LoVo (cell line): Measurements from ENCODE around the gene NOP53.
"Not testable (repeated sequence)": the region's sequence is repeated elsewhere in the genome, so short reads cannot be mapped to it uniquely, and the experiment has no call there.

Experiments
- DNase-seq: peaks from one replicate; pipeline ENCODE4 v3.0.0-alpha.2; 2016; ENCODE audit warnings: low spot score

The NOP53 gene

DNA sequence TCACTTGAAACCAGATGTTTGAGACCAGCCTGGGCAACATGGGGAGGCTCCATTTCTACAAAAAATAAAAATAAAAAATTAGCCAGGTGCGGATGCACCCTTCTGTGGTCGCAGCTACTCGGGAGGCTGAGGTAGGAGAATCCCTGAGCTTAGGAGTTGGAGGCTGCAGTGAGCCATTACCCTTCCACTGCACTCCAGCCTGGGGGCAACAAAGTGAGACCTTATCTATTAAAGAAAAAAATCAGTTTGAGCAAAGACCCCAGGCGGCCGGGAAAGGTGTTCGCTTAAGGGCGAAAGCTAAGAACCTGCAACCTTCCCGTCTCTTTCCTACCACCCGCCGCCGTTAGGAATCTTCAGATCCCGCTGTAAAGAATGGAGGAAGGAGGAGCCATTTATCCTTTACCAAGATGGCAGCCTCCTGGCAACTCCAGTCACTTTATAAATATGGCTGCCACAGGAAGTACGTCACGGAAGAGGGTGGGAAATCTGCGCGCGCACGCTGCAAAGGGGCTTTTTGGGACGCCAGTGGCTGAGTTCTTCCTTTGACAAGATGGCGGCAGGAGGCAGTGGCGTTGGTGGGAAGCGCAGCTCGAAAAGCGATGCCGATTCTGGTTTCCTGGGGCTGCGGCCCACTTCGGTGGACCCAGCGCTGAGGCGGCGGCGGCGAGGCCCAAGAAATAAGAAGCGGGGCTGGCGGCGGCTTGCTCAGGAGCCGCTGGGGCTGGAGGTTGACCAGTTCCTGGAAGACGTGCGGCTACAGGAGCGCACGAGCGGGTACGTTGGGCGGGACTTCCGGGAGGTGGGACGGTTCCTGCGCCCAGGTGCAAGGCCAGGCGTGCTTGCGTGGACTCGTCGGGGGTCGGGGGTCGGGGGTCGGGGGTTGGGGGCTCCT is at the start of gene NOP53:
Gene NOP53, plus strand, starts transcription at position 537 of the 892 bp plus-strand sequence. Its CDS starts 14 bp downstream, at position 551.
- peak; percentile 97 for DNase-seq

DNA sequence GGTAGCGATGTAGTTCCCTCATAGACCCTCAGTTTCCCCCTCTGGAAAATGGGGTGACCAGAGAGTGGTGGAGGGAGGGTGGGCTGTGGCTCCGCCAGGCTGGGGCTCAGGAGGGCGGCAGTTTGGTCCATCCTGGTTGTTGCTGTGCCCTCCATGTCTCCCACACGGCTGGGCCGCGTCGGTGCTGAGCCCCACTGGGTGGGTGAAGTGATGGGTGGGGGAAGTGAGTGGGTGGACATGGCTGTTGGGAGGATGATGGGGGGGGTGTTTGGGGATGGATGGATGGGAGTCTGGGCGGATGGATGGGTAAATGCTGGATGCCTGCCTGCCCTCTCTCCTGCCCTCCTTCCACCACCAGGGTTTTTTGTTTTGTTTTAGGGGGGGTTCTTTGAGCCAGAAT is 48.7 kb upstream of the NOP53 start:
- DNase-seq: no peak

- peak; percentile 75 for DNase-seq
These were observed 47.3 kb upstream of the NOP53 start for GRCh38 chr19:47697863-47698609.

DNA sequence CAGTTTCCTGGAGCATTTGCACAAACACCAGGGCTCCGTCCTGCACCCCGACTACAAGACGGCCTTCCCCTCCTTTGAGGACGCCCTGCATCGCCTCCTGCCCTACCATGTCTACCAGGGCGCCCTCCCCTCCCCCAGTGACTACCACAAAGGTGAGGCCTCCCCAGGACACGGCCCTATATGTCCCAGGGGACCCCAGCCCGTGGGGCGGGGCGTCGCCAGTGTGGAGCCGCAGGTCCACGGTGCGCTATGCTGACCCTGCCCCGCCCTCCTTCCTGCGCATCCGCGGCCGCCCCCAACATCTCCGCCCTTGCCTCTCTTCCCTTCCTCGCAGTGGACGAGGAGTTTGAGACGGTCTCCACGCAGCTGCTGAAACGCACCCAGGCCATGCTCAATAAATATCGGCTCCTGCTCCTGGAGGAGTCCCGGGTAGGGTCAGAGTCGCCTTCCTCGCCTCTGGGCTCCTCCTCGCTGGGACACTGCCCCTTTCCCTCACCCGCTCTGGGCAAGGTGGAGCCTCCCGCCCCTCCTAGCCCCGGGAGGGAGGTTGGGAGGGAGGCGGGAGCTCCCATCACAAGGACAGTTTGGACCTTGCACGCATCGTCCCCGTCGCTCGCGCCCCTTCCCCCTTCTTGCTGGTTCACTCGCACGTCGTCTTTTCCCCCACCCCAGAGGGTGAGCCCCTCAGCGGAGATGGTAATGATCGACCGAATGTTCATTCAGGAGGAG is 46.6 kb upstream of the NOP53 start:
- no peak for DNase-seq

GRCh38 chr19:47699360-47699917 is 45.9 kb upstream of the NOP53 start:
- no peak for DNase-seq

DNA sequence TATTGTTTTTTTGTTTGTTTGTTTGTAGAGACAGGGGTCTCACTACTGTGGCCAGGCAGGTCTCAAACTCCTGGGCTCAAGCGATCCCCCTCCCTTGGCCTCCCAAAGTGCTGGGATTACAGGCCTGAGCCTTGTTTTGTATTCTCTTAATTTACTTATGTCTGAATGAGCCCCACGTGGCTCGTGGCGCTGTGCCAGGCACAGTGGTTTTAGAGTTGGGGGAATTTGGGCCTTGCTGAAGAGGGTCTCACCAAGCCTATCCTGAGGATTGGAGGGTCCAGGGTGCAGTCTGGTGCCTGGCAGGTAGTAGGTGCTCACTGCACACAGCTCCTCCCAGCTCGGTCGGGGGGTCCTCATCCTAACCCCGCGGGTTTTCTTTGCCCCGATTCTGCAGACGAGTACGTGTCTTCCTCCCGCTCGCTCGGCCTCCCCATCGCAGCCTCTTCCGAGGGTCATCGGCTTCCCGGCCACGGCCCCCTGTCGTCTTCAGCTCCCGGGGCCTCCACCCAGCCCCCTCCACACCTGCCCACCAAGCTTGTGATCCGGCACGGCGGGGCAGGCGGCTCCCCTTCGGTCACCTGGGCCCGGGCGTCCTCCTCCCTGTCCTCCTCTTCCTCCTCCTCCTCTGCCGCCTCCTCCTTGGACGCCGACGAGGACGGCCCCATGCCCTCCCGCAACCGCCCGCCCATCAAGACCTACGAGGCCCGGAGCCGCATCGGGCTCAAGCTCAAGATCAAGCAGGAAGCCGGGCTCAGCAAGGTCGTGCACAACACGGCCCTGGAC is 44.2 kb upstream of the NOP53 start:
- DNase-seq: no peak

GRCh38 chr19:47701717-47702552 is 43.4 kb upstream of the NOP53 start:
- no peak for DNase-seq

GRCh38 chr19:47702671-47703070 is 42.7 kb upstream of the NOP53 start:
- no peak for DNase-seq

- no peak for DNase-seq
These were observed 42.0 kb upstream of the NOP53 start for GRCh38 chr19:47703301-47703700.

DNA sequence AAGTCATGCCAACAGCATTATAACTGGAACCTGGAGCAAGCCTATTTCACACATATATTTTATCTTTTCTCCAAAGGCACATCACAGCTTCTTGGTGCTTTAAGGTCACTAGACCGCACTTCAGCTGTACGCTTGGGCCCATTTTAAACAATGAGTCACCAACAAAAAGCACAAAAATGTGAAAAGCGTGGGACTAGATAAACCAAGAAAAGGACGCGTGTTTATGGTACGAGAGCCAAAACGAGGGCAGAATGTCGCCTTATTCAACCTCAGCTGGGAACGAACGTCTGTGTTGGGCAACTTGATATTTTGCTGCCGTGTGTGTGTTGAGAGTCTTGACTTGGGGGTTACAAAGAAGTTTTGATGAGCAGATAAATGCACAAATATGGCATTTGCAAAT is 41.3 kb upstream of the NOP53 start:
- no peak for DNase-seq

DNA sequence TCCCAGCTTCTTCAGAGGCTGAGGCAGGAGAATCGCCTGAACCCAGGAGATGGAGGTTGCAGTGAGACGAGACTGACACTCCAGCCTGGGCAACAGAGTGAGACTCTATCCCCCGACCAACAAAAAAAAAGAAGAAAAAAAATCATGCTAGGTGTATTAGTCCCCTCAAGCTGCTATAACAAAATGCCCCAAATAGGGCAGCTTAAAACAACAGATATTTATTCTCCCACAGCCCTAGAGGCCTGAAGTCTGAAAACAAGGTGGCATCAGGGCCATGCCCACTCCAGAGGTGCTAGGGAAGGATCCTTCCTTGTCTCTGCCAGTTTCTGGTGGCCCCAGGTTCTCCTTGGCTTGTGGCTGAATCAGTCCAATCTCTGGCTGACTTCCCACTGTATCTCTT is 40.7 kb upstream of the NOP53 start:
- no peak for DNase-seq

DNA sequence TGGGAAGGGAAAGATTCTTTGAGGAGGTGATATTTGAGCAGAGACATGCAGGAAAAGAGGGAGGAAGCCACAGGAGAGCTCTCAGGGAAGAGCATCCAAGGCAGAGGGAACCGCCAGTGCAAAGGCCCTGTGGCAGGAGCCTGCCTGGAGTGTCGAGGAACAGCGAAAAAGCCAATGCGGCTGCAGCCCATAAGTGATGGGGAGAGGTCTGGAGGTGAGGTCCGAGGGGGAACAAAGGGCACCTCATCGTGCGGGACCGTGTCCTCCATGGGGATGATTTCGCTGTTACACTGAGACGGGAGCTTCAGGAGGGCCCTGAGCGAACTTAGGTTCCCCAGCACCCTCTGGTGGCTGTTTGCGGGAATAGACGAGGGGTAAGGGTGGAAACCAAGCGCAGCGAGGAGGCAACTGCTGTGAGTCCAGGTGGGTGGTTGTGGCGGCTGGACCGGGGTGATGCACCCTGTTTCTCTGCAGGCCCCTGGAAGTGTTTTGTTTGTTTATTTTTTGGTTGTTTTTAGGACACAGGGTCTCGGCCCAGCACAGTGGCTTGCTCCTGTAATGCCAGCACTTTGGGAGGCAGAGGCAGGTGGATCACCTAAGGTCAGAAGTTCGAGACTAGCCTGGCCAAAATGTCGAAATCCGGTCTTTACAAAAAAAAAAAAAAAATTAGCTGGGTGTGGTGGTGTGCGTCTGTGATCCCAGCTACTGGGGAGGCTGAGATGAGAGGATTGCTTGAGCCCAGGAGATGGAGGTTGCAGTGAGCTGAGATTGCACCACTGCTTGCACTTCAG is 38.0 kb upstream of the NOP53 start:
- DNase-seq: peak; percentile 73

- no peak for DNase-seq
These were observed 33.6 kb upstream of the NOP53 start for GRCh38 chr19:47711652-47712242.

- peak; percentile 63 for DNase-seq
These were observed 32.0 kb upstream of the NOP53 start, which contains the start of gene EHD2 for GRCh38 chr19:47713046-47714021. TSS of gene EHD2 (plus strand) at chr19:47713422. CDS start at chr19:47716613, 3,191 bp downstream.

DNA sequence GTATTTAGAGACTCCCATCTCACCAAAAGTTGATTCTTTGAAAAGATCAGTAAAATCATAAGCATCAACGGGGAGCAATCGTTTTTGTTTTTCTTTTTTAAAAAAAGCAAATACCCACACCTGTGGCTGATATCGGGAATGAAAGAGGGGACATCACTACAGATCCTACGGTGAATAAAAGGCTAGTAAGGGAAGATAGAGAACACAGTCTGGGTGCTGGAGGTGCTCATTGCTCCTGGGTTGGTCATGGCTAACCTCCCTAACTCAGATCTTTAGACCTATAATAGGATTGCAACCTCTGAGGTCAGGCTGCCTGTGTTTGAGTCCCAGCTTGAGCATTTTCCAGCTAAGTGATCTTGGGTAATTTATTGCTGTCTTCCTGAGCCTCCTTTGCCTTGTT is 31.0 kb upstream of the NOP53 start:
- no peak for DNase-seq

DNA sequence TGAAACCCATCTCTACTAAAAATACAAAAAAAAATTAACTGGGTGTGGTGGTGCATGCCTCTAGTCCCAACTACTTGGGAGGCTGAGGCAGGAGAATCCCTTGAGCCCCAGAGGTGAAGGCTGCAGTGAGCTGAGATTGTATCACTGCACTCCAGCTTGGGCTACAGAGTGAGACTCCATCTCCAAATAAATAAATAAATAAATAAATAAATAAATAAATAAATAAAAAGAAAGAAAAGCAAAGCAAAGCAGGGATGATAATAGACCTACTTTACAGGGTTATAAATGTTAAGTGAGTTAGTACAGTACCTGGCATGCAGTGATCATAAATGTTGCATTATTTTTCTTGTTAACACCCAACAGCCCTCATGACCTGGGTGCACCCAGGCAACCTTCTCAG is 30.5 kb upstream of the NOP53 start:
- DNase-seq: not testable (repeated sequence)

DNA sequence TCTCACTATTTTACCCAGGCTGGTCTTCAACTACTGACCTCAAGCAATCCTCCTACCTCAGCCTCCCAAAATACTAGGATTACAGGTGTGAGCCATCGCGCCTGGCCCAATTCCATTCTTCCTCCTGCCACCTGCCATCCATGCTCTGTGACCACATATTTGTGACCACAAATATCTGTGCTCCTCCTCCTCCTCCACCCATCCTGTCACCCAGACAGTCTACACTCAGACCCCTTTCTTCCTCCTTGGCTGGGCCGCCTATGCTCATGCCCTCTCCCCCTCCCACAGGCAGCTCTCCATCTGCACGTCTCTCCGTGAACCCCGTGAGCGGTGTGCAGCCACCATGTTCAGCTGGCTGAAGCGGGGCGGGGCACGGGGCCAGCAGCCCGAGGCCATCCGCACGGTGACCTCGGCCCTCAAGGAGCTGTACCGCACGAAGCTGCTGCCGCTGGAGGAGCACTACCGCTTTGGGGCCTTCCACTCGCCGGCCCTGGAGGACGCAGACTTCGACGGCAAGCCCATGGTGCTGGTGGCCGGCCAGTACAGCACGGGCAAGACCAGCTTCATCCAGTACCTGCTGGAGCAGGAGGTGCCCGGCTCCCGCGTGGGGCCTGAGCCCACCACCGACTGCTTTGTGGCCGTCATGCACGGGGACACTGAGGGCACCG is 28.9 kb upstream of the NOP53 start:
- no peak for DNase-seq
